ENCODE measurements around the gene SH2D3A. TPM values are rescaled to one million over a fixed set of nuclear protein-coding genes. Genes with fewer than 3 reads are reported as not detected.

The SH2D3A gene
- total and polyA plus RNA-seq, 8 donors: 6.9 to 27.6 (median 8.3) TPM

- H3K27me3 ChIP-seq: peaks cover 0 to 50% of the 10 kb centered on the region in 2 donors
- no peak for TF ChIP-seq CTCF (IDR thresholded peaks at IDR 0.05)
- H3K36me3 ChIP-seq: peaks cover 0 to 42% of the 10 kb centered on the region in 2 donors
- no peaks in the 10 kb centered on the region for H3K4me1 ChIP-seq
- ATAC-seq: no peak
- no peak overlapping the region for H3K4me3 ChIP-seq
- H3K9me3 ChIP-seq: no peaks in the 10 kb centered on the region
- H3K27ac ChIP-seq: no peak overlapping the region
- DNase-seq: no peak
- intact Hi-C loops (cut with DNase I): no loop called here
Observed at GRCh38 chr19:6708346-6708745, 58.9 kb downstream of the SH2D3A start.

- DNase-seq (no peak), ATAC-seq (no peak)
- Histone ChIP-seq H3K4me1 (no peaks in the 10 kb centered on the region), H3K9me3 (no peaks in the 10 kb centered on the region), H3K27me3 (peaks cover 0 to 50% of the 10 kb centered on the region in 2 donors), H3K27ac (no peak overlapping the region), H3K4me3 (no peak overlapping the region), H3K36me3 (peaks cover 0 to 39% of the 10 kb centered on the region in 2 donors)
- TF ChIP-seq CTCF (IDR thresholded peaks at IDR 0.05): no peak
- intact Hi-C loops (cut with DNase I): no loop called here
Observed at GRCh38 chr19:6707658-6708018, 59.6 kb downstream of the SH2D3A start.

GRCh38 chr19:6707011-6707657, 60.1 kb downstream of the SH2D3A start:
- Histone ChIP-seq H3K27ac (no peak overlapping the region), H3K4me1 (no peaks in the 10 kb centered on the region), H3K36me3 (peaks cover 0 to 40% of the 10 kb centered on the region in 2 donors), H3K4me3 (no peak overlapping the region), H3K27me3 (peaks cover 0 to 50% of the 10 kb centered on the region in 2 donors), H3K9me3 (no peaks in the 10 kb centered on the region)
- ATAC-seq (no peak), DNase-seq (no peak)
- TF ChIP-seq CTCF (IDR thresholded peaks at IDR 0.05): no peak
- intact Hi-C loops (cut with DNase I): no loop called here

GRCh38 chr19:6706633-6706958, 60.6 kb downstream of the SH2D3A start:
- ATAC-seq (no peak), DNase-seq (no peak)
- Histone ChIP-seq H3K27me3 (peaks cover 0 to 44% of the 10 kb centered on the region in 2 donors), H3K4me1 (no peaks in the 10 kb centered on the region), H3K4me3 (no peak overlapping the region), H3K9me3 (no peaks in the 10 kb centered on the region), H3K27ac (no peak overlapping the region), H3K36me3 (peaks cover 0 to 40% of the 10 kb centered on the region in 2 donors)
- intact Hi-C loops (cut with DNase I): no loop called here
- TF ChIP-seq CTCF (IDR thresholded peaks at IDR 0.05): no peak

- Histone ChIP-seq H3K4me1 (no peaks in the 10 kb centered on the region), H3K27ac (no peak overlapping the region), H3K36me3 (peaks cover 0 to 40% of the 10 kb centered on the region in 2 donors), H3K9me3 (no peaks in the 10 kb centered on the region), H3K27me3 (peaks cover 0 to 39% of the 10 kb centered on the region in 2 donors), H3K4me3 (no peak overlapping the region)
- intact Hi-C loops (cut with DNase I): no loop called here
- no peak for ATAC-seq
- DNase-seq: no peak
- TF ChIP-seq CTCF (IDR thresholded peaks at IDR 0.05): no peak
Observed at GRCh38 chr19:6705931-6706632, 61.2 kb downstream of the SH2D3A start.

Small RNA genes lying within 50 kb of the gene (microRNA-seq; reads per million reads assigned to microRNA genes)
- gene MIR6791: 0.67 to 1.8 reads per million in 2 donors

Other genes with a start within 250 kb of the SH2D3A start
- 10 to 100 TPM in 1 of 2 donors, 1 to 10 TPM in 1; 5.5 to 10.2 TPM for gene TNFSF9, start 236.4 kb downstream of the SH2D3A start, total RNA-seq
- under 1 TPM; 0.20 to 0.70 (median 0.30) TPM for gene TNFSF9, start 236.4 kb downstream of the SH2D3A start, polyA plus RNA-seq (ENCODE audit: insufficient read length in 6 of 6)
- under 1 TPM in 1 of 2 donors, not detected in 1; 0.42 TPM for gene CD70, start 176.3 kb downstream of the SH2D3A start, total RNA-seq
- gene CD70, start 176.3 kb downstream of the SH2D3A start, polyA plus RNA-seq (ENCODE audit: insufficient read length in 6 of 6): under 1 TPM in 3 of 6 donors, not detected in 3; 0.22 to 0.53 (median 0.36) TPM
- gene TNFSF14, start 97.3 kb downstream of the SH2D3A start, total RNA-seq: 1 to 10 TPM; 2.1 to 6.2 TPM
- gene TNFSF14, start 97.3 kb downstream of the SH2D3A start, polyA plus RNA-seq (ENCODE audit: insufficient read length in 6 of 6): under 1 TPM; 0.13 to 0.95 (median 0.34) TPM
- gene C3, start 46.8 kb downstream of the SH2D3A start, total RNA-seq: 100 to 1,000 TPM; 748 to 881 TPM
- gene C3, start 46.8 kb downstream of the SH2D3A start, polyA plus RNA-seq (ENCODE audit: insufficient read length in 6 of 6): 100 to 1,000 TPM in 1 of 6 donors, 10 to 100 TPM in 5; 14.2 to 103 (median 41.7) TPM
- 10 to 100 TPM; 64.1 to 81.7 TPM for gene GPR108, start 29.9 kb downstream of the SH2D3A start, total RNA-seq
- gene GPR108, start 29.9 kb downstream of the SH2D3A start, polyA plus RNA-seq (ENCODE audit: insufficient read length in 6 of 6): 10 to 100 TPM; 51.0 to 77.7 (median 58.0) TPM
- gene TRIP10, start 27.8 kb downstream of the SH2D3A start, total RNA-seq: 10 to 100 TPM; 62.3 to 75.3 TPM
- 100 to 1,000 TPM in 3 of 6 donors, 10 to 100 TPM in 3; 84.9 to 120 (median 104) TPM for gene TRIP10, start 27.8 kb downstream of the SH2D3A start, polyA plus RNA-seq (ENCODE audit: insufficient read length in 6 of 6)
- 10 to 100 TPM; 11.5 to 51.3 TPM for gene VAV1, start 5.3 kb upstream of the SH2D3A start, total RNA-seq
- gene VAV1, start 5.3 kb upstream of the SH2D3A start, polyA plus RNA-seq (ENCODE audit: insufficient read length in 6 of 6): 1 to 10 TPM; 2.0 to 3.1 (median 2.7) TPM
- 10 to 100 TPM in 1 of 2 donors, 1 to 10 TPM in 1; 1.3 to 15.2 TPM for gene ADGRE1, start 120.1 kb upstream of the SH2D3A start, total RNA-seq
- gene ADGRE1, start 120.1 kb upstream of the SH2D3A start, polyA plus RNA-seq (ENCODE audit: insufficient read length in 6 of 6): under 1 TPM; 0.09 to 0.55 (median 0.24) TPM

Measured in left lung (tissue), 10 donors.